Ovary (tissue), 9 donors: ENCODE data around the gene TGFBI. TPM values are rescaled to one million over a fixed set of nuclear protein-coding genes. Genes with fewer than 3 reads are reported as not detected.

Source experiments
- DNase-seq, 5 donors: peaks; one replicate each; pipeline ENCODE4 v3.0.0-alpha.2; 2019 to 2020
- H3K27ac ChIP-seq, 2 donors: fragments of 200-600 bp; one replicate each; pipeline versions ENCODE4 v1.5.1 to v1.8.0; 2019 to 2022
- H3K27me3 ChIP-seq: fragments of 200-600 bp; one replicate; pipeline ENCODE4 v1.8.0; 2022
- H3K36me3 ChIP-seq: fragments of 200-600 bp; sonication (generic); one replicate; pipeline ENCODE4 v1.5.1; 2019
- H3K4me1 ChIP-seq: one replicate; pipeline ENCODE4 v1.8.1; 2013; ENCODE audit warnings: mild to moderate bottlenecking, moderate library complexity; ENCODE audit not compliant: insufficient read depth
- H3K4me3 ChIP-seq: fragments of 200-600 bp; sonication (generic); one replicate; pipeline ENCODE4 v1.5.1; 2017
- H3K9me3 ChIP-seq, 2 donors: fragments of 200-600 bp in 1 of 2; sonication (generic) in 1 of 2; one replicate each; pipeline versions ENCODE4 v1.5.1 to v1.8.1; 2013 to 2019; ENCODE audit warnings: mild to moderate bottlenecking in 1 of 2, moderate library complexity in 1 of 2
- CTCF ChIP-seq, 3 donors: fragments of 450-650 bp in 2 of 3; fragments of 200-600 bp in 1 of 3; IDR thresholded peaks; one replicate each; pipeline versions ENCODE4 v1.5.1 to v1.8.0; 2016 to 2022; ENCODE audit warnings: antibody characterized with exemption in 3 of 3, mild to moderate bottlenecking in 1 of 3
- EP300 ChIP-seq: sonication (generic); formaldehyde crosslinking; IDR thresholded peaks from one replicate; pipeline ENCODE4 v1.6.1; 2017; ENCODE audit warnings: antibody characterized with exemption
- POLR2A ChIP-seq: fragments of 450-650 bp; IDR thresholded peaks from one replicate; pipeline ENCODE4 v1.6.1; 2017; ENCODE audit warnings: antibody characterized with exemption, mild to moderate bottlenecking, moderate library complexity
- WGBS, 3 donors: extraction: QIAGEN DNeasy Blood & Tissue Kit in 1 of 3; methylation state at CpG; one replicate each; pipeline versions ENCODE4 v1.1.5 to v1.1.7; 2013 to 2017; 5-methylcytosine and 5-hydroxymethylcytosine counted together
- intact Hi-C, 4 donors: fragments of 100-400 bp; cut with DNase I; formaldehyde crosslinking; loops; one replicate each; pipeline versions ENCODE4 v1.11.0 to v1.15.1; 2022 to 2023
- polyA plus RNA-seq, 2 donors: library from polyadenylated mRNA; stranded (reverse); fragments of 200-250 nt in 1 of 2; fragments of 350-450 nt in 1 of 2; fragmentation: Illumina TruSeq in 1 of 2; extraction: RNeasy Lipid Tissue Mini Kit (QIAGEN cat#74804) in 1 of 2; gene quantifications; one replicate each; pipeline ENCODE4 v1.2.3, GENCODE V29; 2013 to 2014
- total RNA-seq, 7 donors: library from RNA; depleted of rRNA in 2 of 7; stranded (reverse); fragments of >200 nt in 2 of 7; fragmentation: NEBNext Ultra II Directional in 3 of 7; extraction: Animal tissue kit (Norgen Biotek cat#: 25700) in 3 of 7; gene quantifications; one replicate each; pipeline versions ENCODE4 v1.1.0 to v1.2.4, GENCODE V29; 2016 to 2023
- donor health status: DM: no; HTN: no; CAD: no; lungs with moderate emphysema.
- donor health status: DM: no; HTN: no; CAD: no.
- donor health status: Bipolar disorder and iron deficiency.
- donor health status: DM: yes; HTN: yes; CAD: no.
- donor health status: DM: no; HTN: no; CAD: no.
- donor health status: DM: yes; HTN: yes; CAD: no.

The TGFBI gene
- total and polyA plus RNA-seq, 9 donors: 14.5 to 138 (median 25.3) TPM

DNA sequence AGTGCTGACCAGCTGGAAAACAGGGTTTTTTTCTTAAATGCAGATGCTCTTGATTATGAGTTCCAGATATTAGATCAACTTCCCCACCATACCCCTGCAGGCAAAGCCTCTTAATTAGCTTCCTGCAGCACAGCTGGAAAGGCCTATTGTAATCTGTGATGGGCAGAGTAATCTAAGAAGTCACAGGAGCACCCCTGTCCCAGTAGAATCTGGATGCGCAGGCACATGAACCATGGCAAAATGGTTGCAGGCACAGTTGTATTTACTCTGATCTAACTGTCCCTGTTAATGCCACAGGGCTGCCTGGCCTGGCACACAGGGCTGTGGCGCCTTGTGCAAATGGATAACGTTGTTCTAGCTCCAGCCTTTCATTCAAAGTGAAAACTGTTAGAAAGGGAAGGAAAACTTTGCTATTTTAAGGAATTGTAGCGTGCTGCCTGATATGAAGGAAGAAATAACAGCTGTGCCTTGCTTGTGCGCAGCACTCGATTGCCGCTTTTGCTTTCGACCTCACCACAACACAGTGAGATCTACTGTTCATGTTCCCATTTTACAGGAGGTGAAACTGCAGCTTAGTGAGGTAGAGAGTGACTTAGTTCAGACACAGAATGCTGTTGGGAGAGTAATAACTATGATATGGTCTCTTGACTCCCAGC is 2.3 kb downstream of the TGFBI start:
- H3K4me3 ChIP-seq: no peak overlapping the region
- DNase-seq: no peak
- no peaks in the 10 kb centered on the region for H3K27me3 ChIP-seq
- no peaks in the 10 kb centered on the region for H3K9me3 ChIP-seq
- TF ChIP-seq POLR2A (no peak), CTCF (IDR thresholded peaks at IDR 0.05) (no peak), EP300 (no peak)
- H3K36me3 ChIP-seq: no peaks in the 10 kb centered on the region
- intact Hi-C loops: no loop called here
- H3K4me1 ChIP-seq: peaks cover 4% of the 10 kb centered on the region
- WGBS, 3 donors: 32 to 56% (median 47%) methylated on average over 8 of the region's 8 CpGs
- H3K27ac ChIP-seq: no peak overlapping the region

GRCh38 chr5:136031711-136032110 is 2.9 kb downstream of the TGFBI start:
- no peak overlapping the region for H3K4me3 ChIP-seq
- peaks cover 4% of the 10 kb centered on the region for H3K4me1 ChIP-seq

GRCh38 chr5:136032564-136032963 is 3.8 kb downstream of the TGFBI start:
- WGBS, 3 donors: 39 to 80% (median 75%) methylated on average over 2 of the region's 2 CpGs
- H3K9me3 ChIP-seq: no peaks in the 10 kb centered on the region
- H3K36me3 ChIP-seq: no peaks in the 10 kb centered on the region
- intact Hi-C loops: no loop called here
- no peak overlapping the region for H3K4me3 ChIP-seq
- H3K27me3 ChIP-seq: no peaks in the 10 kb centered on the region
- H3K27ac ChIP-seq: no peak overlapping the region
- TF ChIP-seq POLR2A (no peak), CTCF (IDR thresholded peaks at IDR 0.05) (no peak), EP300 (no peak)
- no peak for DNase-seq
- H3K4me1 ChIP-seq: peaks cover 4% of the 10 kb centered on the region

More at GRCh38 chr5:136031711-136032110, 2.9 kb downstream of the TGFBI start:
- DNase-seq: no peak
- Histone ChIP-seq H3K27ac (no peak overlapping the region), H3K27me3 (no peaks in the 10 kb centered on the region), H3K36me3 (no peaks in the 10 kb centered on the region), H3K9me3 (no peaks in the 10 kb centered on the region)
- TF ChIP-seq CTCF (IDR thresholded peaks at IDR 0.05) (no peak), EP300 (no peak)
- WGBS, 3 donors: 44 to 60% (median 47%) methylated on average over 6 of the region's 6 CpGs
- intact Hi-C loops: no loop called here

DNA sequence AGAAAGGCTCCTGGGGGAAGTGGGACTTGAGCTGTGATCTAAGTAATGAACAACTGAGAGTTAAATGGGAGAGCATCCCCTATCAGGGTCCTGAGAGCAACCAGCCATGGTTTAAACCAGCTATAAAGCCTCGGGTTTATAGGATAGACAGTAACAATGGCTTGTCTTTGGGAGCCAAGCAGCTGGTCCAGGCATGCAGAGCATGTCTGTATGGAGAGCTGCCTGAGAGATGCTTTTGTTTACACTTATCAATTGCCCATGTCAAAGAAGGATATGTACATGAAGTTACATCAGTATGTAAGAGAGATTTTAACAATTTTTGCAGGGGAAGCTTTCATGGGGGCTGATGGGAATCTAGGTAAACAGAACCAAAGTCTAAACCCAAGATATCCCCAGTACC is 4.4 kb downstream of the TGFBI start:
- Histone ChIP-seq H3K9me3 (no peaks in the 10 kb centered on the region), H3K27ac (no peak overlapping the region), H3K36me3 (no peaks in the 10 kb centered on the region), H3K4me1 (peaks cover 4% of the 10 kb centered on the region), H3K27me3 (no peaks in the 10 kb centered on the region), H3K4me3 (no peak overlapping the region)
- WGBS, 3 donors: 40 to 53% (median 45%) methylated on average over 1 of the region's 1 CpG
- TF ChIP-seq POLR2A: no peak
- no peak for TF ChIP-seq CTCF (IDR thresholded peaks at IDR 0.05)
- TF ChIP-seq EP300: no peak
- DNase-seq: no peak
- intact Hi-C loops: no loop called here
